Stimulated activated naive B cell treated with anti-CD40 and anti-IgM and Interleukin-4, amounts not matched to agents 10 μg/mL and 1 μg/mL and 100 μg/mL, for 72 hours (primary cell): ENCODE results near the gene FMO3.

Source experiments
- ATAC-seq, 2 donors: fragments of 150-1000 bp; cut with Tn5 transposase; replicated peaks; 2 replicates each; pipeline ENCODE4 v1.10.0; 2021; ENCODE audit warnings: moderate library complexity in 1 of 2
- DNase-seq: peaks from one replicate; pipeline ENCODE4 v3.0.0; 2021
- H3K27ac Mint-ChIP-seq: one replicate; pipeline ENCODE4 v1.8.0; 2022; ENCODE audit warnings: mild to moderate bottlenecking, mixed read lengths
- H3K27me3 Mint-ChIP-seq, 2 donors: one replicate each; pipeline ENCODE4 v1.8.0; 2022; ENCODE audit warnings: mixed read lengths in 2 of 2
- H3K36me3 Mint-ChIP-seq, 2 donors: one replicate each; pipeline ENCODE4 v1.8.0; 2022; ENCODE audit warnings: mixed read lengths in 2 of 2, mild to moderate bottlenecking in 1 of 2
- H3K4me1 Mint-ChIP-seq, 2 donors: one replicate each; pipeline ENCODE4 v1.8.0; 2022; ENCODE audit warnings: mixed read lengths in 2 of 2, mild to moderate bottlenecking in 1 of 2
- H3K4me3 Mint-ChIP-seq, 2 donors: one replicate each; pipeline ENCODE4 v1.8.0; 2022; ENCODE audit warnings: mild to moderate bottlenecking in 2 of 2, mixed read lengths in 2 of 2, moderate library complexity in 1 of 2
- H3K9me3 Mint-ChIP-seq, 2 donors: one replicate each; pipeline ENCODE4 v1.8.0; 2022; ENCODE audit warnings: mixed read lengths in 2 of 2, mild to moderate bottlenecking in 1 of 2

FMO3 gene

GRCh38 chr1:171128463-171128862, 37.8 kb downstream of the FMO3 start:
- no peaks in the 10 kb centered on the region for H3K27me3 Mint-ChIP-seq
- H3K36me3 Mint-ChIP-seq, result peaks cover 2 to 7% of the 10 kb centered on the region in 2 donors
- H3K27ac Mint-ChIP-seq, result no peak overlapping the region
- H3K9me3 Mint-ChIP-seq, result peaks cover 9 to 15% of the 10 kb centered on the region in 2 donors
- ATAC-seq, result no peak
- DNase-seq, result no peak
- no peak overlapping the region for H3K4me3 Mint-ChIP-seq
- H3K4me1 Mint-ChIP-seq, result no peaks in the 10 kb centered on the region

- Mint-ChIP-seq H3K4me1 (no peaks in the 10 kb centered on the region), H3K9me3 (peaks cover 0 to 6% of the 10 kb centered on the region in 2 donors), H3K27ac (no peak overlapping the region), H3K36me3 (no peaks in the 10 kb centered on the region), H3K27me3 (peaks cover 4 to 15% of the 10 kb centered on the region in 2 donors), H3K4me3 (no peak overlapping the region)
- DNase-seq, result no peak
- ATAC-seq, result no peak
Measured at GRCh38 chr1:171134204-171134923, 43.7 kb downstream of the FMO3 start.

- Mint-ChIP-seq H3K27me3 (peaks cover 8 to 21% of the 10 kb centered on the region in 2 donors), H3K9me3 (peaks cover 0 to under 1% of the 10 kb centered on the region in 2 donors)
Measured at GRCh38 chr1:171137580-171137979, 46.9 kb downstream of the FMO3 start.

GRCh38 chr1:171138980-171139379, 48.3 kb downstream of the FMO3 start:
- H3K9me3 Mint-ChIP-seq, result no peaks in the 10 kb centered on the region
- no peak overlapping the region for H3K4me3 Mint-ChIP-seq
- H3K4me1 Mint-ChIP-seq, result no peaks in the 10 kb centered on the region
- H3K36me3 Mint-ChIP-seq, result no peaks in the 10 kb centered on the region
- ATAC-seq (no peak), DNase-seq (no peak)
- peaks cover 8 to 21% of the 10 kb centered on the region in 2 donors for H3K27me3 Mint-ChIP-seq
- no peak overlapping the region for H3K27ac Mint-ChIP-seq

More at GRCh38 chr1:171137580-171137979, 46.9 kb downstream of the FMO3 start:
- Mint-ChIP-seq H3K4me3 (no peak overlapping the region), H3K4me1 (no peaks in the 10 kb centered on the region), H3K27ac (no peak overlapping the region), H3K36me3 (no peaks in the 10 kb centered on the region)
- ATAC-seq, result peak; percentile 34 to 65
- no peak for DNase-seq

GRCh38 chr1:171139890-171140289, 49.2 kb downstream of the FMO3 start:
- no peaks in the 10 kb centered on the region for H3K9me3 Mint-ChIP-seq
- DNase-seq, result no peak
- ATAC-seq, result no peak
- H3K27ac Mint-ChIP-seq, result no peak overlapping the region
- no peak overlapping the region for H3K4me3 Mint-ChIP-seq
- no peaks in the 10 kb centered on the region for H3K36me3 Mint-ChIP-seq
- no peaks in the 10 kb centered on the region for H3K4me1 Mint-ChIP-seq
- peaks cover 9 to 21% of the 10 kb centered on the region in 2 donors for H3K27me3 Mint-ChIP-seq

GRCh38 chr1:171140401-171140800, 49.7 kb downstream of the FMO3 start:
- H3K27ac Mint-ChIP-seq, result no peak overlapping the region
- H3K36me3 Mint-ChIP-seq, result no peaks in the 10 kb centered on the region
- no peaks in the 10 kb centered on the region for H3K4me1 Mint-ChIP-seq
- DNase-seq (no peak), ATAC-seq (no peak)
- H3K4me3 Mint-ChIP-seq, result no peak overlapping the region
- peaks cover 13 to 21% of the 10 kb centered on the region in 2 donors for H3K27me3 Mint-ChIP-seq
- H3K9me3 Mint-ChIP-seq, result no peaks in the 10 kb centered on the region

- peaks cover 13 to 20% of the 10 kb centered on the region in 2 donors for H3K27me3 Mint-ChIP-seq
- DNase-seq, result no peak
- no peaks in the 10 kb centered on the region for H3K9me3 Mint-ChIP-seq
- no peak overlapping the region for H3K27ac Mint-ChIP-seq
- no peak overlapping the region for H3K4me3 Mint-ChIP-seq
- no peak for ATAC-seq
- H3K36me3 Mint-ChIP-seq, result no peaks in the 10 kb centered on the region
- no peaks in the 10 kb centered on the region for H3K4me1 Mint-ChIP-seq
Measured at GRCh38 chr1:171140956-171141687, 50.4 kb downstream of the FMO3 start.

- Mint-ChIP-seq H3K9me3 (no peaks in the 10 kb centered on the region), H3K27me3 (peaks cover 10 to 13% of the 10 kb centered on the region in 2 donors), H3K4me1 (no peaks in the 10 kb centered on the region), H3K36me3 (no peaks in the 10 kb centered on the region), H3K27ac (no peak overlapping the region), H3K4me3 (no peak overlapping the region)
- no peak for ATAC-seq
- DNase-seq, result no peak
Measured at GRCh38 chr1:171141688-171142415, 51.1 kb downstream of the FMO3 start.

- no peak overlapping the region for H3K27ac Mint-ChIP-seq
- DNase-seq (no peak), ATAC-seq (no peak)
- H3K4me1 Mint-ChIP-seq, result no peaks in the 10 kb centered on the region
- no peaks in the 10 kb centered on the region for H3K9me3 Mint-ChIP-seq
- H3K27me3 Mint-ChIP-seq, result peaks cover 9 to 12% of the 10 kb centered on the region in 2 donors
- no peak overlapping the region for H3K4me3 Mint-ChIP-seq
- H3K36me3 Mint-ChIP-seq, result no peaks in the 10 kb centered on the region
Measured at GRCh38 chr1:171142416-171143385, 52.0 kb downstream of the FMO3 start.

- H3K36me3 Mint-ChIP-seq, result no peaks in the 10 kb centered on the region
- no peak for DNase-seq
- no peaks in the 10 kb centered on the region for H3K9me3 Mint-ChIP-seq
- no peak overlapping the region for H3K27ac Mint-ChIP-seq
- no peaks in the 10 kb centered on the region for H3K4me1 Mint-ChIP-seq
- no peak overlapping the region for H3K4me3 Mint-ChIP-seq
- H3K27me3 Mint-ChIP-seq, result peaks cover 4 to 5% of the 10 kb centered on the region in 2 donors
- ATAC-seq, result no peak
Measured at GRCh38 chr1:171150156-171150555, 59.5 kb downstream of the FMO3 start.

GRCh38 chr1:171152549-171152948, 61.8 kb downstream of the FMO3 start:
- H3K27me3 Mint-ChIP-seq, result peaks cover 3 to 4% of the 10 kb centered on the region in 2 donors
- no peak for ATAC-seq
- H3K4me1 Mint-ChIP-seq, result no peaks in the 10 kb centered on the region
- no peaks in the 10 kb centered on the region for H3K9me3 Mint-ChIP-seq
- no peak overlapping the region for H3K4me3 Mint-ChIP-seq
- DNase-seq, result no peak
- no peak overlapping the region for H3K27ac Mint-ChIP-seq
- no peaks in the 10 kb centered on the region for H3K36me3 Mint-ChIP-seq

- Mint-ChIP-seq H3K36me3 (no peaks in the 10 kb centered on the region), H3K9me3 (no peaks in the 10 kb centered on the region), H3K4me3 (no peak overlapping the region), H3K27ac (no peak overlapping the region), H3K4me1 (no peaks in the 10 kb centered on the region), H3K27me3 (no peaks in the 10 kb centered on the region)
- DNase-seq, result no peak
- ATAC-seq, result no peak
Measured at GRCh38 chr1:171155484-171155883, 64.8 kb downstream of the FMO3 start.

- no peaks in the 10 kb centered on the region for H3K36me3 Mint-ChIP-seq
Measured at GRCh38 chr1:171158096-171158495, 67.4 kb downstream of the FMO3 start.

GRCh38 chr1:171158551-171158950, 67.8 kb downstream of the FMO3 start:
- Mint-ChIP-seq H3K27me3 (no peaks in the 10 kb centered on the region), H3K4me1 (no peaks in the 10 kb centered on the region), H3K4me3 (no peak overlapping the region), H3K27ac (no peak overlapping the region), H3K36me3 (no peaks in the 10 kb centered on the region), H3K9me3 (no peaks in the 10 kb centered on the region)
- ATAC-seq, result no peak
- no peak for DNase-seq

More at GRCh38 chr1:171158096-171158495, 67.4 kb downstream of the FMO3 start:
- no peaks in the 10 kb centered on the region for H3K4me1 Mint-ChIP-seq
- DNase-seq (no peak), ATAC-seq (no peak)
- H3K27ac Mint-ChIP-seq, result no peak overlapping the region
- H3K4me3 Mint-ChIP-seq, result no peak overlapping the region
- H3K27me3 Mint-ChIP-seq, result no peaks in the 10 kb centered on the region
- no peaks in the 10 kb centered on the region for H3K9me3 Mint-ChIP-seq
